Measurements from ENCODE around the gene ADGRA1.
"Not testable (repeated sequence)": the region's sequence is repeated elsewhere in the genome, so short reads cannot be mapped to it uniquely, and the experiment has no call there.

The ADGRA1 gene

DNA sequence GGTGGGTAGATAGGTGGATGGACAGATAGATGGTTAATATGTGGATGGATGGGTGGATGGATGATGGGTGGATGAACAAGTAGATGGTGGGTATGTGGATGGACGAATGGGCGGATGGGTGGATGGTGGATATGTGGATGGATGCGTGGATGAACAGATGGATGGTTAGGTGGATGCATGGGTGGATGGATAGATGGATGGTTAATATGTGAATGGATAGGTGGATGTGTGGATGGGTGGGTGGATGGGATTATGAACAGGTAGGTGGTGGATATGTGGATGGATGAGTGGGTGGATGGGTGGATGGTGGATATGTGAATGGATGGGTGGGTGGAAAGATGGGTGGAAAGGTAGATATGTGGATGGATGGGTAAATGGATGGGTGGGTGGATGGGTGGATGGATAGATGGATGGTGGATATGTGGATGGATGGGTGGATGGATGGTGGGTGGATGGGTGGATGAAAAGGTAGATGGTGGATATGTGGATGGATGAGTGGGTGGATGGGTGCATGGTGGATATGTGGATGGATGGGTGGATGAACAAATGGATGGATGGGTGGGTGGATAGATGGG lies 87.1 kb downstream of the ADGRA1 start:
- Mint-ChIP-seq H3K27ac (no peak overlapping the region), H3K27me3 (peaks cover 12 to 36% of the 10 kb centered on the region in 2 donors), H3K4me3 (no peak overlapping the region), H3K4me1 (ENCODE audit: low read depth in 2 of 2) (peaks cover 7 to 8% of the 10 kb centered on the region in 2 donors), H3K9me3 (peaks cover 8 to 30% of the 10 kb centered on the region in 2 donors), H3K36me3 (ENCODE audit: insufficient read depth) (no peaks in the 10 kb centered on the region)
- DNase-seq (no peak), ATAC-seq (replicated peaks) (no peak)

DNA sequence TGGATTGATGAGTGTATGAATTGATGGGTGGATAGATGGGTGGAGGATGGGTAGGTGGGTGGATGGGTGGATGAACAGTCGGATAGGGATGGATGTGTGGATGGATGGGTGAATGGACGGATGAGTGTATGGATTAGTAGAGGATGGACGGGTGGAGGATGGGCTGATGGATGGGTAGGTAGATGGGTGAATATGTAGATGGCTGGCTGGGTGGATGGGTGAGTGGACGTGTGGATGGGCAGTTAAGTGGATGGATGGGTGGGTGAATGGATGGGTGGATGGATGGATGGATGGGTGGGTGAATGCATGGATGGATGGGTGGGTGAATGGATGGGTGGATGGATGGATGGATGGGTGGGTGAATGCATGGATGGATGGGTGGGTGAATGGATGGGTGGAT lies 87.9 kb downstream of the ADGRA1 start:
- not testable (repeated sequence) for H3K36me3 Mint-ChIP-seq (ENCODE audit: insufficient read depth); H3K4me3 Mint-ChIP-seq; DNase-seq; H3K4me1 Mint-ChIP-seq (ENCODE audit: low read depth in 2 of 2); H3K27ac Mint-ChIP-seq; ATAC-seq (replicated peaks)
- Mint-ChIP-seq H3K27me3 (peaks cover 12 to 36% of the 10 kb centered on the region in 2 donors), H3K9me3 (peaks cover 8 to 30% of the 10 kb centered on the region in 2 donors)

DNA sequence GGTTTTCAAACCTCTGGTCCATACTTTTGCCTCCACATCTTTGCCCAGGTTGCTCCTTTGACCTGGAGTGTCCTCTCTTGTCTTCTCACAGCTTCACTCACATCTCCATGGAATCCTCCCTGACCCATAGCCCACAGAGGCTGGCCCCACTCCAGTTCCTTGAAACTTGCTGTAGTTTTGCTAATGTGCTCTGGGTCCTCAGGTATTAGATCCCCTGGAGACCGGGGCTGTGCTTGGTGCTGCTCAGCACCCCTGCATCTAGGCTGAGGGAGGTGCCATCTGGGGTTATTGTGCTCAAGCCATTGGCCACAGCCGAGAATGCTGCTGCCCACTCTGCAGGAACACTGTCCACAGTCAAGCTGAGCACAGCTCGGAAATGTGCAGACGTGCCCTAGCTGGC lies 88.8 kb downstream of the ADGRA1 start:
- H3K4me3 Mint-ChIP-seq, result no peak overlapping the region
- peaks cover 7 to 8% of the 10 kb centered on the region in 2 donors for H3K4me1 Mint-ChIP-seq (ENCODE audit: low read depth in 2 of 2)
- H3K36me3 Mint-ChIP-seq (ENCODE audit: insufficient read depth), result no peaks in the 10 kb centered on the region
- H3K27ac Mint-ChIP-seq, result no peak overlapping the region
- ATAC-seq (replicated peaks), result no peak
- peaks cover 12 to 42% of the 10 kb centered on the region in 2 donors for H3K27me3 Mint-ChIP-seq
- no peak for DNase-seq
- H3K9me3 Mint-ChIP-seq, result peaks cover 8 to 30% of the 10 kb centered on the region in 2 donors

DNA sequence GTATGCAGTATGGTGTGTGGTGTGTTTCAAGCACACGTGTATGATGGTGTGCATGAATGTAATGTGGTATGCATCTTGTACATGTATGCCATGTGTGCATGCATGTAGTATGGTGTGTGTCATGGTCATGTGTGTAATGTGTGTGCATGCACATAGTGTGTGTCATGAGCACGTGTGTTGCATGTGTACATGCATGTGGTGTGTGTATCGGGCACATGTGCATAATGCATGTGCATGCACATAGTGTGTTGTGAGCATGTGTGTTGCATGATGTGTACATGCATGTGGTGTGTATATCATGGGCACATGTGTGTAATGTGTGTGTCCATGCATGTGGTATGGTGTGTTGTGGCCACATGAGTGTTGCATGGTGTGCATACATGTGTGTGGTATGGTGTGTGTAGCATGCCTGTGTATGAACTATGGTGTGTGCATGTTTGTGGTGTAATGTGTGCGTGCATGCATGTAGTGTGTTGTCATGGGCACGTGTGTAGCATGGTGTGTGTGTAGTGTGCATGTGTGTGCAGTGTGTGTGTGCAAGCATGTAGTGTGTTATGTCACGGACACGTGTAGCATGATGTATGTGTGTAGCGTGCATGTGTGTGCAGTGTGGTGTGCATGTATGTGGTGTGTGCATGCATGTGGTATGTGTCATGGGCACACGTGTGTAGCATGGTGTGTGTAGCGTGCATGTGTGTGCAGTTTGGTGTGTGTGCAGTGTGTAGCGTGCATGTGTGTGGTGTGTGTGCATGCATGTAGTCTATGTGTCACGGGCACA lies 89.8 kb downstream of the ADGRA1 start:
- H3K27me3 Mint-ChIP-seq, result peaks cover 6 to 38% of the 10 kb centered on the region in 2 donors
- DNase-seq (no peak), ATAC-seq (replicated peaks) (no peak)
- H3K9me3 Mint-ChIP-seq, result peaks cover 8 to 30% of the 10 kb centered on the region in 2 donors
- H3K36me3 Mint-ChIP-seq (ENCODE audit: insufficient read depth), result no peaks in the 10 kb centered on the region
- no peak overlapping the region for H3K27ac Mint-ChIP-seq
- H3K4me3 Mint-ChIP-seq, result no peak overlapping the region
- peaks cover 7 to 8% of the 10 kb centered on the region in 2 donors for H3K4me1 Mint-ChIP-seq (ENCODE audit: low read depth in 2 of 2)

DNA sequence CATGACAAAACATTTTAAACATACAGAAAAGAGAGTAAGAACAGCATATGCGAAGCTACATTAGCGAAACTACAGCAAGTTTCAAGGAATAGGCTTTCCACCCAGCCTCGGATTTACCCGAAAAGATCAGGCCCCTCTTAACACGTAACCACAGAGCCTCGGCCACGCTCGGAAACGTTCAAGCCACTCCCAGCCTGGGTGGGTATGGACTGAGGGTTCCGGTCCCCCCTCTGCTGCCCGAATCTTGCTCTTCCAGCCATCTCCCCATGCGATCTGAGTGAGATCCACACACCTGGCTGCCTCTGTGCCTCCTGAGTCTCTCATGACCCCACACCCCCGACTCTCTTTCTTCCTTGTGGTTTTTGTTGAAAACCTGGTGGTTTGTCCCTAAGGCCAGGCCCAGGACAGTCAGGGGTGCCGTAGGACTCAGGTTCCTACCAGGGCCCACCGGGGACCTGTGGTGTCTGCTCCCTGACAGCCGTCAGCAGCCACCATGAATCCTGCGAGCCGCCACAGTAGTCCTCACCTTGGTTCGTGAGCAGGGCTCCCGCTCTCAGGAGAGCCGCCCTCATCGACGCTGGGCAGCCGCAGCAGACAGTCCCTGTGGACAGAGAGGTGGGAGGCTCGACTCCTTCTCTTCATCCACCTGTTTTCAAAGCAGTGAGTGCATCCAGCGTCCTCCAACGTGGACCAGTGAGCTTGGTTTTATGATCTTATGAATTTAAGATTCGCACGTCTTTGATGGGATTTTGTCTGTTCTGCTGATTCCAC lies 90.8 kb downstream of the ADGRA1 start:
- Mint-ChIP-seq H3K36me3 (ENCODE audit: insufficient read depth) (no peaks in the 10 kb centered on the region), H3K4me1 (ENCODE audit: low read depth in 2 of 2) (peaks cover 7 to 8% of the 10 kb centered on the region in 2 donors), H3K27me3 (peaks cover 0 to 28% of the 10 kb centered on the region in 2 donors), H3K4me3 (no peak overlapping the region), H3K27ac (no peak overlapping the region), H3K9me3 (peaks cover 8 to 30% of the 10 kb centered on the region in 2 donors)
- no peak for ATAC-seq (replicated peaks)
- DNase-seq, result no peak

DNA sequence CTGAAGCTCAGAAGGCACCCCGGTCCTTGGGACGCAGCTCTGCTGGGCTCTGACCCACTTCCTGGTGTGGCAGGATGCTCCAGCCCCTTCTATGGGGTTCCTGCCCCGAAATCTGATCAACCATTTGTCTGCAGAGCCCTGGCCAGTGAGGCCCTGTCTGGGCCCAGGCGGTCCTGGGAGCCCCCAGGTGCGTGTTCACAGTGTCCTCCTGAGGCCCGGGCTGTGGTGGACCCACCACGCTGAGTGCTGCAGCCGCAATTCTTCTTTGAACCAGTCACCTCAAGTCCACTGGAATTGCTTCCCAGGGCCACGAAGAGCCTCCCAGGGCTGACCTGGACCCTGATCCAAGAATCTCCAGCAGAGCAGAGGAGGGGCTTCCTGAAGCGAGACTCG lies 91.4 kb downstream of the ADGRA1 start:
- no peak for ATAC-seq (replicated peaks)
- Mint-ChIP-seq H3K27ac (no peak overlapping the region), H3K27me3 (peaks cover 0 to 22% of the 10 kb centered on the region in 2 donors), H3K36me3 (ENCODE audit: insufficient read depth) (no peaks in the 10 kb centered on the region), H3K4me1 (ENCODE audit: low read depth in 2 of 2) (peaks cover 7 to 8% of the 10 kb centered on the region in 2 donors), H3K4me3 (no peak overlapping the region), H3K9me3 (peaks cover 8 to 28% of the 10 kb centered on the region in 2 donors)
- DNase-seq, result no peak

DNA sequence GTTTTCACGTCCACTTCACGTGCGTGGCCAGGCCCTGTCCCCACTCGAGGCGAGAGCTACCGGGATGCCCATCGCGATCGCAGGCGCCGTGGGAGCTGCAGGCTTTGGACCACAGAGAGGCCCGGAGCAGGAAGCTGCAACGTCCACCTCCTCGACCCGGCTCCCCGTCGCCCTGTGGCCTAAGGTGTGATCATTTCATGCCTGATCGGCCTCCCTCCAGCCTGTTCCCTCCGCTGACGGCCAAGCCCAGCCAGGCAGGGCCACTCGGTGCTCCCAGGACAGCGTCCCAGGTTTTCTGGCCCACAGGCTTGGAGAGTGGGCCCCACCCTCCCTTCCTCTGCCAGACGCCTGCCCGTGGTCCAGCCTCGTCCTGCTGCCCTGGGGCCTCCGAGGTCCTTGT lies 91.9 kb downstream of the ADGRA1 start:
- Mint-ChIP-seq H3K4me3 (no peak overlapping the region), H3K36me3 (ENCODE audit: insufficient read depth) (no peaks in the 10 kb centered on the region), H3K9me3 (peaks cover 5 to 23% of the 10 kb centered on the region in 2 donors), H3K27ac (no peak overlapping the region), H3K4me1 (ENCODE audit: low read depth in 2 of 2) (peaks cover 7 to 8% of the 10 kb centered on the region in 2 donors), H3K27me3 (peaks cover 0 to 17% of the 10 kb centered on the region in 2 donors)
- DNase-seq (no peak), ATAC-seq (replicated peaks) (no peak)

DNA sequence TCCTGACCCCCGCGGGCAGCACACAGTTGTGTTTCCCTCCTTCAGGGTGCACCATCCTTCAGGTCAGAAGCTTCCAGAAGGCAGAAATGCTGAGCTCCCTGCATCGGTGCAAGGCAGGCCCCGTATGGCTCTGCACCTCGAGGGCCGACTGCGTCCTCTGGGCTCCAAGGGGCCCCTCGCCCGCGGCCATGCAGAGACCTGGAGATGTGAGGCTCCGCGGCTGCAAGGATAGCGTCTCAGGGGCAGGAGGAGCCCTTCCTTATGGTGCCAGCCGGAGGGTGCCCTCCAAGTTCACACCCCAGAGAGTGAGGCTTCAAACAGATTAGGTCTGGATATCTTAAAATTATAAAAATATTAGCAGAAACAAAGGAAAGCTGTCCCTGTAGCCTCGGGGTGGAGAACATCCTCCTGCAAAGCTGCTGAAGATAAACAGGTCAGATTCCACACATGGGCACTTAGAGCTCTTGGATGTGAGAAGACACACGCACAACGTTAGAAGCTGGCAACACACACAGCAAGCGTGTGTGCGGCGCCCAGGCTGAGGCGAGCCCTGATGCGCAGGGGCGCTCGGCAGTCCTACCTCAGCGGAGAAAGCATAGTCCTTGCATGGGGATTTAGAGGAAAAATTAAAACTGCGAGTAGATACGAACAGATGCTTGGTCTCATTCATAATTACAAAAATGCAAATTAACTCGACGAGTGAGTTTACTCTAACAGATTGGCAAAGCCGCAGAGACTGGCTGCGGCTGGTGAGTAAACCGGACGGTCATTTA lies 92.7 kb downstream of the ADGRA1 start:
- Mint-ChIP-seq H3K27me3 (peaks cover 0 to 13% of the 10 kb centered on the region in 2 donors), H3K4me3 (no peak overlapping the region), H3K36me3 (ENCODE audit: insufficient read depth) (no peaks in the 10 kb centered on the region), H3K27ac (no peak overlapping the region), H3K4me1 (ENCODE audit: low read depth in 2 of 2) (peaks cover 7 to 8% of the 10 kb centered on the region in 2 donors), H3K9me3 (peaks cover 4 to 16% of the 10 kb centered on the region in 2 donors)
- DNase-seq (no peak), ATAC-seq (replicated peaks) (no peak)

DNA sequence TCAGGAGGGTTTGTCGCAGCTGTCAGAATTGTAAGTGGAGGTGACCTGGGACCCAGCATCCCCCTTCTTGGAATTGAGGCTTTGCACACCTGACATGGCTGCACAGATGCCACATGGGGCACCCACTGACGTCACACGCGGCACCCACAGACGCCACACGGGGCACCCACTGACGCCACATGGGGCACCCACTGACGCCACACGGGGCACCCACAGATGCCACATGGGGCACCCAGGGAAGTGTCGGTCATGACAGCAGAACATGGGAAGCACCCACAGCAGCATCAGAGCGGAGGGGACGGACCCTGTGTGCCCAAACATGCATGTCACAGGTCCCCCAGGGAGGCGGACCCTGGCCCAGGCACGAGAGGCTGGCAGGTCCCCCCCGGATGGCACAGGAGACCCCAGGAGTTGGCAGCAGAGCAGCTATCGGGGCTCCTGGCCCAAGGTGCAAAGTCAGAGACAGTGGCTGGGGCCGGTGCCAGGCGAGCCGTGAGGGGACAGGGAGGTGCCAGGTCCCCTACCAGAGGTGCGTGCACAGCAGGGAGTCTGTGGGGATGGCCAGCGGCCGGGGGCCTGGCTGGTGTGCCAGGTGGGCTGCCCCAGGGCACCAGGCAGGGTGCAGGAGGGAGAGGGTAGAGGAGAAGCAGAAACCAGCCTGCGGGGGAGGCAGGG lies 93.4 kb downstream of the ADGRA1 start:
- DNase-seq, result no peak
- Mint-ChIP-seq H3K36me3 (ENCODE audit: insufficient read depth) (no peaks in the 10 kb centered on the region), H3K4me1 (ENCODE audit: low read depth in 2 of 2) (peaks cover 7 to 8% of the 10 kb centered on the region in 2 donors), H3K27me3 (peaks cover 0 to 13% of the 10 kb centered on the region in 2 donors), H3K27ac (no peak overlapping the region), H3K4me3 (no peak overlapping the region), H3K9me3 (peaks cover 4 to 11% of the 10 kb centered on the region in 2 donors)
- no peak for ATAC-seq (replicated peaks)

Data from effector memory CD8-positive, alpha-beta T cell (primary cell).